ENCODE results near the gene ZNHIT2. TPM values are rescaled to one million over a fixed set of nuclear protein-coding genes. Genes with fewer than 3 reads are reported as not detected.

The ZNHIT2 gene
- total RNA-seq, 4 donors from 2014 or later: 10.3 to 30.7 (median 24.1) TPM

- H3K27ac ChIP-seq: no peak overlapping the region
- TF ChIP-seq CTCF (IDR thresholded peaks at IDR 0.05 in 4 of 5, conservative IDR thresholded peaks at IDR 0.05 in 1 of 5) (no peak), POLR2A (IDR thresholded peaks at IDR 0.05) (no peak)
- H3K4me3 ChIP-seq: no peak overlapping the region
- H3K4me1 ChIP-seq: no peaks in the 10 kb centered on the region
- H3K27me3 ChIP-seq: no peaks in the 10 kb centered on the region
- H3K9me3 ChIP-seq: no peaks in the 10 kb centered on the region
- ATAC-seq (no peak), DNase-seq (no peak)
- H3K36me3 ChIP-seq: no peaks in the 10 kb centered on the region
- intact Hi-C loops (cut with DNase I; ENCODE audit: low total_unique reads) (no loop called here), in situ Hi-C loops (cut with MboI; ENCODE audit: low sequenced_read_pairs in 4 of 4) (no loop called here)
Measured at GRCh38 chr11:65067446-65067845, 50.1 kb downstream of the ZNHIT2 start.

GRCh38 chr11:65066805-65067291 lies 50.7 kb downstream of the ZNHIT2 start:
- ATAC-seq (no peak), DNase-seq (no peak)
- H3K27ac ChIP-seq: no peak overlapping the region
- no peaks in the 10 kb centered on the region for H3K36me3 ChIP-seq
- TF ChIP-seq POLR2A (IDR thresholded peaks at IDR 0.05) (no peak), CTCF (IDR thresholded peaks at IDR 0.05 in 4 of 5, conservative IDR thresholded peaks at IDR 0.05 in 1 of 5) (no peak)
- no peaks in the 10 kb centered on the region for H3K9me3 ChIP-seq
- H3K27me3 ChIP-seq: no peaks in the 10 kb centered on the region
- intact Hi-C loops (cut with DNase I; ENCODE audit: low total_unique reads): no loop called here
- in situ Hi-C loops (cut with MboI; ENCODE audit: low sequenced_read_pairs in 4 of 4): no loop called here
- no peaks in the 10 kb centered on the region for H3K4me1 ChIP-seq
- H3K4me3 ChIP-seq: no peak overlapping the region

Small RNA genes within 50 kb of the gene (microRNA-seq; reads per million reads assigned to microRNA genes)
- 0 to 1.2 reads per million in 2 donors for gene MIR6751 (ENCODE audit: borderline replicate concordance in 2 of 2)

Other genes with a start within 250 kb of the ZNHIT2 start
- 10 to 100 TPM; 24.8 to 46.2 (median 31.3) TPM for gene EHD1, start 239.1 kb downstream of the ZNHIT2 start, total RNA-seq
- 10 to 100 TPM; 10.7 to 97.5 (median 37.9) TPM for gene ATG2A, start 200.5 kb downstream of the ZNHIT2 start, total RNA-seq
- gene PPP2R5B, start 193.0 kb downstream of the ZNHIT2 start, total RNA-seq: 10 to 100 TPM; 17.2 to 34.2 (median 24.3) TPM
- not detected for gene GPHA2, start 181.8 kb downstream of the ZNHIT2 start, total RNA-seq
- not detected for gene MAJIN, start 145.6 kb downstream of the ZNHIT2 start, total RNA-seq
- gene BATF2, start 120.7 kb downstream of the ZNHIT2 start, total RNA-seq: 1 to 10 TPM in 3 of 4 donors, under 1 TPM in 1; 0.97 to 3.3 (median 2.3) TPM
- 100 to 1,000 TPM; 150 to 268 (median 170) TPM for gene ARL2, start 103.5 kb downstream of the ZNHIT2 start, total RNA-seq
- 10 to 100 TPM; 16.9 to 33.3 (median 25.9) TPM for gene SNX15, start 90.3 kb downstream of the ZNHIT2 start, total RNA-seq
- gene SAC3D1, start 76.5 kb downstream of the ZNHIT2 start, total RNA-seq: 10 to 100 TPM in 3 of 4 donors, 1 to 10 TPM in 1; 9.0 to 27.2 (median 14.4) TPM
- gene NAALADL1, start 59.1 kb downstream of the ZNHIT2 start, total RNA-seq: 1 to 10 TPM in 3 of 4 donors, under 1 TPM in 1; 0.22 to 4.0 (median 2.6) TPM
- 1 to 10 TPM in 1 of 4 donors, under 1 TPM in 2, not detected in 1; 0.36 to 1.3 (median 1.00) TPM for gene CDCA5, start 33.7 kb downstream of the ZNHIT2 start, total RNA-seq
- gene ZFPL1, start 33.5 kb downstream of the ZNHIT2 start, total RNA-seq: 10 to 100 TPM; 35.7 to 42.0 (median 40.6) TPM
- gene VPS51, start 21.5 kb downstream of the ZNHIT2 start, total RNA-seq: 100 to 1,000 TPM; 206 to 515 (median 266) TPM
- 10 to 100 TPM in 2 of 4 donors, 1 to 10 TPM in 2; 7.3 to 18.4 (median 11.0) TPM for gene TM7SF2, start 5.8 kb downstream of the ZNHIT2 start, total RNA-seq
- gene FAU, start 4.4 kb upstream of the ZNHIT2 start, total RNA-seq: 100 to 1,000 TPM; 353 to 521 (median 436) TPM
- gene MRPL49, start 4.6 kb upstream of the ZNHIT2 start, total RNA-seq: 10 to 100 TPM; 54.9 to 76.5 (median 63.6) TPM
- gene SYVN1, start 16.8 kb upstream of the ZNHIT2 start, total RNA-seq: 10 to 100 TPM; 24.6 to 77.5 (median 37.3) TPM
- gene SPDYC, start 52.5 kb upstream of the ZNHIT2 start, total RNA-seq: not detected
- 100 to 1,000 TPM in 2 of 4 donors, 10 to 100 TPM in 2; 52.7 to 153 (median 106) TPM for gene CAPN1, start 64.2 kb upstream of the ZNHIT2 start, total RNA-seq
- gene POLA2, start 144.3 kb upstream of the ZNHIT2 start, total RNA-seq: 1 to 10 TPM; 2.9 to 9.2 (median 6.9) TPM
- gene CDC42EP2, start 197.2 kb upstream of the ZNHIT2 start, total RNA-seq: 10 to 100 TPM in 1 of 4 donors, 1 to 10 TPM in 3; 5.0 to 11.6 (median 5.6) TPM
- 10 to 100 TPM; 22.4 to 46.4 (median 36.1) TPM for gene DPF2, start 216.2 kb upstream of the ZNHIT2 start, total RNA-seq
- gene TIGD3, start 237.1 kb upstream of the ZNHIT2 start, total RNA-seq: under 1 TPM; 0.16 to 0.71 (median 0.48) TPM

Measured in gastrocnemius medialis (tissue), 4 donors.